NCI-H1694 treated with DMSO at 0.1 percent for 48 hours (cell line): ENCODE data around the gene CMTM4.
"Not testable (repeated sequence)": the region's sequence is repeated elsewhere in the genome, so short reads cannot be mapped to it uniquely, and the experiment has no call there.

Source experiments
- DNase-seq: peaks from one replicate; lab custom pipeline; 2025; lab: John Stamatoyannopoulos, UW

CMTM4 gene

DNA sequence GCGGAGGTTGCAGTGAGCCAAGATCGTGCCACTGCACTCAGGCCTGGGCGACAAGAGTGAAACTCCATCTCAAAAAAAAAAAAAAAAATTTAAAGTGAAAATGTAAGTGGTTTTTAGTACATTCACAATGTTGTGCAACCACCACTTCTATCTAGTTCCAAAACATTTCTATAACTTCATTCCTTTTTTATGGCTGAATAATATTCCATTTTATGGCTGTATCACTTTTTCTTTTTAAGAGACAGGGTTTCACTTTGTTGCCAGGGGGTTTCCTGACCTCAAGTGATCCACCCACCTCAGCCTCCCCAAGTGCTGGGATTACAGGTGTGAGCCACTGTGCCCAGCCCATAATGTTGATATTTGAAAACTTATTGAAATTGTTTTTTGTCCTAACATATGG, 103.7 kb downstream of the CMTM4 start:
- DNase-seq, result no peak

DNA sequence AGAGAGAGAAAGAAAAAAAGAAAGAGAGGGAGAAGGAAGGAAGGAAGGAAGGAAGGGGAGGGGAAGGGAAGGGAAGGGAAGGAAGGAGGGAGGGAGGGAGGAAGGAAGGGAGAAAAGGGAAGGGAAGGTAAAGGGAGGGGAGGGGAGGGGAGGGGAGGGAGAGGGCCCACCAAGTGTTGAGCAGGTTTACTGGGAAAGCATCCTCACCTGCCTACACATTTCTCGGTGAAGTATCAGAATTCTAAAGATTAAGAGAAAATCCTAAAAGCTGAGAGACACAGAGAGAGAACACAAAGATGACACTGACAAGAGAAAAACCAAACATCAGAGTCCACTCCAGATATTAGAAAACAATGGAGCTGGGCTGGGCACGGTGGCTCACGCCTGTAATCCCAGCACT, 104.3 kb downstream of the CMTM4 start:
- no peak for DNase-seq

DNA sequence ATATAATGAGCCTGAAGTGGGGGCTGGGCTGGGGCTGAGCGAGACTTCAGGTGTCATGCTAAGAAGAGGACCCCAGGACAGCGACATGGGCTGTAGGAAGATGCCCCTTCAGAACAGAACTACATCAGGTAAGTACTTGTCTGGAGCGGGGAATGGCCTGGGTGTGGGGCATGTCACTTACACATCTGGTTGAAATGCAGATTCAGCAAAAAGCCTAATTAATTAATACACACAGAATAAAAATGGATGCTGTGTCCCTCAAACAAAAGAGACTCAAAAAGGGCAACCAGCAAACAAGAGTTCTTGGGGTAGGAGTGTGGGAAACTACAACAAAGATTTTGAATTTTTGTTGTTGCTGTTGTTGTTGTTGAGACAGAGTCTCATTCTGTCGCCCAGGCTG, 105.5 kb downstream of the CMTM4 start:
- DNase-seq, result no peak

DNA sequence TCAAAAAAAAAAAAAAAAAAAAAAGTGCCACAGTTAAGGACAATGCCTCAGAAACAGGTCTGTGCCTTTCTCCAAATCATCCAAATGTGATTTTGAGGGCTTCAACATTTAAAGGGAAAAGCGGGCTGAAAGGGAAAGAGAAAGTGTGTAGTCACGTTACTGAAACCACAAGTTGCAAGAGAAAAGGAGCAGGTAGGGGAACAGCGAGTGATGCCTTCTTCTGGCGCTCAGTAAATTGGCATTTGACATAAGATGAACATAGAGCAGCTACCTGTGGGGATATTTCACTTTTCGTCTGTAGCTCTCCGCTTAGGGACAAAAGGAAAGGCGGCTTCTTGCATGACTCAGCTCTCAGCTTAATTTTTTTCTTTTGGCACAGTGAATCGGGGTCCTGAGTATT, 106.2 kb downstream of the CMTM4 start:
- DNase-seq, result no peak

DNA sequence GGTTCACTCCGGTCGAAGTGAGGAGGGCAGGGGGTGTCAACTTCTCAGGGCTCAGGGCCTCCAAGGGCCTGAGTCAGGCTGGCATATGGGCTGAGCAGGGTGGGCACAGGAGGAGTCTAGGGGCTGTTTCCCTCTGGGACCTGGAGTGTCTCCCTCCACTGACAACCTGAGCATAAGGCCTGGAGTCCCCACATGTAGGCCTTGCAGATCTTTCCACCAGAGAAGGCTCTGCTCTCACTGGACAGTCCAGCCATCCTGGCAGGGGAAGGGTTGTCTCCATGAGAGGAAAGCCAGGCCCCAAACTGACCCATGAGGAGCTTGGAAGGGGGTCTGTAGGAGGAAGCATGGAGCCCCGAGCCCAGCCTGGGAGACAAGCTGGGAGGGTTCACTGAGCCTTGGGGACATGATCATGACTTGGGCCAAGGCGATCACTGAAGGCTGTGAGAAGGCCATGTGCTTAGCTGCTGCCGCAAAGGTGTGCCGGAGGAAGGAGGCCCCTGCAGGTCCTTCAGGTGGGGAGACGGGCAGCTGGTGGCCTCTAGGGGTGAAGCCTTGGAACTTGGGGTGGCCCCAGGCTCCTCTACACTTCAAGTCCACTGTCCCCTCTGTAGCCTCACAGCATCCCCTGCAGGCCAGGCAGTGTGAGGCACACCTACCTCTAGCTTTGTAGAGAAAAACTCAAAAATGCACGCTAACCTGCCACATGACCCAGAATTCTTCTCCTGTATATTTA, 107.4 kb downstream of the CMTM4 start:
- no peak for DNase-seq

DNA sequence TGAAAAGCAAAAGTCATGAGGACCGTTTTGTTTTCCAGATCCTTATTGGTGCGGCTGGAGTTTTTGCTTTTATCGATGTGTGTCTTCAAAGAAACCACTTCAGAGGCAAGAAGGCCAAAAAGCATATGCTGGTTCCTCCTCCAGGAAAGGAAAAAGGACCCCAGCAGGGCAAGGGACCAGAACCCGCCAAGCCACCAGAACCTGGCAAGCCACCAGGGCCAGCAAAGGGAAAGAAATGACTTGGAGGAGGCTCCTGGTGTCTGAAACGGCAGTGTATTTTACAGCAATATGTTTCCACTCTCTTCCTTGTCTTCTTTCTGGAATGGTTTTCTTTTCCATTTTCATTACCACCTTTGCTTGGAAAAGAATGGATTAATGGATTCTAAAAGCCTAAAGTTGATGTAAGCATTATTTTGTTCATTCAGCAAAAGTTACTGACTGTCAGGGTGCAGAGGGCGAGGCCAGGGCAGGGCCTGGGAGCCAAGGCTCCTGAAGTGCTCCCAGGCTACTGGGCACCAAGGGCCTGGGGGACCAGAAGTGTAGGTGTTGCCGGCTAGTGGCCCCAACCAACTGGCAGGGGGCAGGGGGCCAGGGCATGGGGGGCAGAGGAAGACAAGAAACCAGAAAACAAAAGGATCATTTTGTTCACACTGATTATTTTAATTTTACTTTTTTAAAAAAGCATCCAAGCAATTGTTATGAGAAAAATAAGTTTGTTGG, 108.5 kb downstream of the CMTM4 start:
- no peak for DNase-seq

DNA sequence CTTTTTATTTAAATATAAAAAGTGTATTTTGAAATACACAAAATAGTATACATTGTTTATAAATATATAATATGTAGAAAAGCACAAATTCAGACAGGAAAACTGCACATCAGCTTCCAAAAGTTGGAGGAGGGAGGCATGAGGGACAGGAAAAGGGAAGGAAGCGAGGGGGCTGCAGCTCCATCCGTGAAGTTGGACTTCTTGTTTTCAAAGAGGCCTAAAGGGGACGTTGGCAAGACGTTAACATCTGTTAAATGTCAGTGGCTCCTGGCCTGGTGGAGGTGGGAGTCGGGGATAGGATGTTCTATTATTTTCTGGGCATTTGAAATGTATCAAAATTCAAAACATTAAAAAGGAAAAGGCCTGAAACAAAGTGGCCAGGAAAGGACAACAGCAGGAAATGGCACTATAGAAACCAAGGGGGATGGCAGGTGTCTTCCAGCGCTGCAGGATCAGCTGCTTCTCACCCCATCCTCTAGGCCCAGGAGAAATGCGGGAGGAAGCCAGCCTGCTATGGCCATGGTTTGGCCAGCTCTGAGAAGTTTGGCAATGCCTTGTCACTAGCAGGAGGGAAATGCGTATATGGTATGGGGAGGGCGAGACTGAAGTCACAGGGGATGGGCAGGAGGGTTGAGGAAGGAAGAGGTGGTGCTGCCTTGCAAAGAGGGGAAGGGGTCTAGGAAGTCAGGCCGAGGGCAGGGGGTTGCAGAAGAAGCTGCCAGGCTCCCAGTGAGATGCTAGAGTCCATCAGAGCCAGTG, 110.9 kb downstream of the CMTM4 start:
- DNase-seq, result no peak

DNA sequence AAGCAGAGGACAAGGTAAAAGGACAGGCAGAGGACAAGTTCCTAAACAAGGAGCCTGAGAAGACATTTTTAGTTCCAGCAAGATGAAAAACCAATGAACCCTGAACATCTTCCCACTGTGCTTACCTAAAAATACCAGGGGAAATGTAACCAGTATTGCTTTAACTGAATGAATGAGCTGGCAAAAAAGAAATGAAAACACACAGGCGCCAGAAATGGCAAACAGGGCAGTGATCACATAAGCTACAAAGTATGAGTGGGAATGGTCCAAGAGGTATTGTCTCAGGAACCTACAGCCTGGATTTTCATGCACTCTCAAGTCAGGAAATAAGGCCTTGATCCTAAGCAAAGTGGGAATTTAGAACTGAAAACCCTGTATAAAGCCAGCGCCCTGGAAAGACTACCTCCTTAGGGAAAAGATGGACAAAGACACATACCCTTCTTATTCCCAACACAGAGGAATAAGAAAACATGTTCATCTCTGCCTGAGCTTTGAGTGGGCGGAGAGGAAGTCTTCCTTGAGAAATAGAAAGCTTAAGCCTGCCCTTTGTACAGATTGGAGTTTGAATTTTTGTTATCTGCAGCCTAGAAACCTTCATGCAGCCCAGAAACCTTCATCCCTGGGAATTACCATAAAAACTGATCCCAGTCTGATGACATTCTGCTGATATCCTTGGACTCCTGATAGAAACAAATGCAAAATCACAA, 115.1 kb downstream of the CMTM4 start:
- DNase-seq, result no peak

DNA sequence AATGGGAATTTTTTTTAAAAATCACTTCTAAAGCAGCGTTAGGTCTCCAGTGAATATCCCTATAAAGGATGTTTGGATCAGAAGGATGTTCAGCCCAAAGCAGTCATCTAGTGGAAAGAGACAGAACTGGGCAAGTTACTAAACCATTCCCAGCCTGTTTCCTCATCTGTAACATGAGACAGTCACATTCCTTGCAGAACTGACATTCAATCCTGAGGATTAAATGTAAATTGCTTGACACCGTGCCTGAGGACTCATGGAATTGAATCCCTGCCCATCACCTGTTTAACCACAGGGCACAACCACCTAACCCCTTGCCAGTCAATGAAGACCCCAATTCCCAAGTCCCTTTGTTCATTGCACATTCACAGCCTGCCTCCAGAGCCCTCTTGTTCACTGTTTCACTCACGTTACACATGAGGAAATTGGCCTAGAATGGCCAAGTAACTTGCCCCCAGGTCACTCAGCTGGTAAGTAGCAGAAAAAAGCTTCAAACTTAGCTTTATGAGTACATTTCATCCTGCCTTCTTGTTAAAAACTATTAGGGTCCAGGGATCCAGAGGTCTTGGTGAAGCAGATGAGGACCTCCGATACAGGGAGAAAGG, 115.8 kb downstream of the CMTM4 start:
- DNase-seq, result no peak

DNA sequence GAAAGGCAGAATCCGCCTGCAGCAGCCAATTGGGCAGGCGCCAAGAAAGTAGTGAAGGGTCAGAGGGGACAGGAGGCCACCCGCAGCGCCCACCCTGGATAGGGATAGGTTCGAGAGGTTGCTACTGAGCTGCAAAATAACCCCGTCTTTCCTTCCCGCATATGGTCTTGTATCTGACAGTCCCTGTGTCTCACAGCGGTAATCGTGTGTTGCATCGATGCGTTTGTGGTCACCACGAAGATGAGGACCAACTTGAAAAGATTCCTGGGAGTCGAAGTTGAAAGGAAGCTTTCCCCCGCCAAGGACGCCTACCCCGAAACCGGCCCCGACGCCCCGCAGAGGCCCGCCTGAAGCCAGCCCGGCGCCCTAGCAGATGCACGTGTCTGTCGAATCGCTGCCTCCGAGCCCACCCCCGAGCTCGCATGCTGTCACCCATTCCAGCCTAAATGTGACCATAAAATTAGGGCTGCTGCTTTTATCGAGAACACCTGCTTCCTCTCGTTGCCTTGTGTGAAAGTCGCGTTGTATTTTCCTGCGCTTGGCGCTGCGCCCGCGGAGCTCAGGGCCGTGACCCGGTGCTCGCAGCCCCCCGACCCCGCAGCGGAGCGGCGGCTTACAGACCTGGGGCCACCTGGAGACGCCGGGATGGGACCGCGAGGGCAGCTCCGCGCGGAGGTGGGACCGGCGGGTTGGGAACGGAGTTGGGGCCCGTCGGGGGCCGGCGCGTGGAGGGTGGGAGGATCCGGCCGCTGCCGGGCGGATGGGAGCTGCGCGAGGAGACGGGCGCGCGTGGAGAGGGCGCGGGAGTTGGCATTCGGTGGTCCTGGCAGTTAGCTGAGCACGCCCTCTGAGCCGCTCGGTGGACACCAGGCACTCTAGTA, 117.7 kb downstream of the CMTM4 start, which contains the start of gene CMTM2:
TSS of gene CMTM2 (plus strand) at position 813 of the 881 bp plus-strand sequence. CDS start 145 bp downstream, outside the sequence.
- DNase-seq, result no peak

DNA sequence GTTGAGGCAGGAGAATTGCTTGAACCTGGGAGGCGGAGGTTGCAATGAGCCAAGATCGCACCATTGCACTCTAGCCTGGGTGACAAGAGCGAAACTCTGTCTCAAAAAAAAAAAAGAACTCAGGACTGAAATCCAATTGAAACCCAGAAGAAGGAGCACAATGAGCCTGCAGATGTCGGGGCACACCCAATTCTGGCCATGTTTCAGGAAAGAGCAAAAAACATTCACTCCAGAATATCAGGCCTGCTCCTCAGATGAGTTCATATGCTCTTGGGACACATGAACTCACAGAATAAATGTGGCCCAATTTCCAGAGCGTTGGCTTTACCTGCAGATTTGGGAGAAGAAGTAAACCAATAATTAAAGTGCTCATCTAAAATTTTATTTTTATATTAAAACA, 120.2 kb downstream of the CMTM4 start:
- no peak for DNase-seq

DNA sequence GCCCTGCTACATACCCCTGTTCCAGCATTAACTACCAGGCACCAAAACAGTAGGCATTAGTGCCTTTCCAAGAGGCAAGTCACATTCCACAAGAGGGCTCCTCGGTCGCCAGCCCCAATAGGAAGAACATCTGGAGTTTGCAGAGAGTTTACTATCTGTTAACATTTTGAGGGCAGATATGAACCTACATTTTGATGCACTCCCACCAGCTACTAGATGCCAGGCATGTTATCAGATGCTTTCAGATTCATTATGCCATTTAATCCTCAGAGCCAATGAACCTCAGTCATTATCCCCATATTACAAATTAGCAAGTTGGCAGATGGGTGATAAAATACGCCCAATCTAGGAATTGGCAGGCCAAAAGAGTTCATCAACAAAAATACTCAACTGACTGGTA, 121.5 kb downstream of the CMTM4 start:
- DNase-seq, result no peak

DNA sequence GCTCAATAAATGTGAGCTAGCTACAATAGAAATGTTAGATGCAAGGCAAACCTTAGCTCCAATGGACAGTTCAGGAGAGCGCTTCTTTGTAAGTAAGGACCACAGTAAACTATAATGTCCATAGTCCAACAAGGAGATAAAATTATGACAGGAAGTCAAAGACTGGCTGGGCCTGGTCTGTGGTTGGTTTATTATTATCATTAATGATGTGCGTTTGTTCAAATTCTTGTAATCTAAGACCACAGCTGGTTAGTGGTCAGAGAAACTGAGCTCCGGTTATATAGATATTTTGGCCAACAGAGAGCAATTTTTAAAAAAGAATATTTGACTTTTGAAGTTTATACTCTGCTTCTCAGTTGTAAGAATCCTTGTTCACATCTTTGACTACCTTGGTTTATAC, 122.0 kb downstream of the CMTM4 start:
- DNase-seq, result no peak

DNA sequence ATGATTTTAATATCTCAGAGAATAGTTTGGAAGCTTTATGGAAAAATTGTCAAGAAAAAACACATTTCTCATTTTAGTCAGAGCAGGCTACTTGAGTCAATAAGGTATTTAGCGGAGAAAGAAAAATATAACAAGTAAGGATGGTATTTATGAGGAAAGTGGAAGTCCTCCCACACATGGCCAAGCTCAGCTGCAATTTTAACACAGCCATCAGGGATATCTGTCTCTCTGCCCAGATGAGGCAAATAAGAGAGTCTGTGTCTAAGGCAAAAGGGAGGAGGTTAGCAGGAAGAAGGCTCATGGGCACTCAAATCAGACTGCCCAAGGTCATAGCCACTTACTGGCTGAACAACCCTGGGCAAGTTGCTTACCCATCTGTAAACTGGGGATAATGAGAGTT, 122.5 kb downstream of the CMTM4 start:
- no peak for DNase-seq

DNA sequence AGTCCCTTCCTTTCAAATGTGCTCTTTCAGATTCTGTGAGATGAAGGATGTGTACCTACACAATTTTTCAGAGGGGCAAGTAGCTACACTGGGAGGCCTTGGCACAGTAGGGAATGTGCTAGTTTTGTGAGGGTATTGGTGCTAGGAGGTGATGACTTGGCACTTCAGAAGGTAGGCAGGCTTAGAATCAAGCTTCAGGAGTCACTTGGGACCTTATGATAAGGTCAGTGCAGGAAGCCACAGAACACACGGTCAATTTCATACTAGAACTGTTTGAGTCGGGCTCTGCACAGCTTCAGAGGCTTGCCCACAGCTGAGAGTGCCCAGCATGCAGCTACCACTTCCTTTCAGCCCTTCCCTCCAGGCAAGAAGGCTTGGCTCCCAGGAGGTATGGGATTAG, 124.2 kb downstream of the CMTM4 start:
- DNase-seq, result no peak

DNA sequence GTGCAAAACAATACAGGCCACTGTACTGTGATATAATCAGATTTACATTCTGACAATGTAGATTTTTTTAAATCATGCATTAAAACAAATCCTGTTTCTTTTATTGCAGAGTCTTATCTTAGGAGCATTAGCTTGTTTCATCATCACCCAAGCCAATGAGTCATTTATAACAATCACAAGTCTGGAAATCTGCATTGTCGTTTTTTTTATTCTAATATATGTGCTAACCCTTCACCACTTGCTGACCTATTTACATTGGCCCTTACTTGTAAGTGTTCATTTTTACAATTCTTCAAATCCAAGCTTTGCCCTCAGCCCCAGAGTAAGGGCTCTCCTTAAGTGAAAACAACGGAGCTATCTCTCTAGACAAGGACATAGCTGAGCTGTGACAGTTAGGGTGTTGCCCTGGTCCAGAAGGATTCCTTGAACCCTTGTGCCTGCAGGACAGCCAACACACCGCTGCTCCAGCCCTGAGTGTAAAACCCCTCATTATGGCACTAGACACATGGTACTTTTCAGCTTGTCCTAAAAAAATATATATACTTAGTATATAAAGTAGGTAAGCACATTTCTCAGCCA, 126.6 kb downstream of the CMTM4 start:
- DNase-seq, result no peak

DNA sequence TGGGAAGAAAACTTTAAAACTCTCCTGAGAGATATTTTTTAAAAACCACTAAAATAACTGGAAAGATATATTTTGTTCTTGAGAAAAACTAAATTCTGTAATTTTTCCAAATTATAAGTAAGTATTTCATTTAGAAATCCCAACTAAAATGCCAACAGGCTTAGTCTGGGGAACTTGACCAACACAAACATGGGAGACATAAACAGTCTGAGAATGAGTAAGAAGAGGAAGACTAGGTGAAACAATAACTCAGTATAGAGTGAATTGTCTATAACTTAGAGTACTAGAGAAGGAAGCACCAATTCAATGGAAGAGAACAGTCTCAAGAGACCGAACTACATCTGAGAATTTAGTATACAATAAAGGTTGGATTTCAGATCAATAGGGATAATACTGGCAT, 127.4 kb downstream of the CMTM4 start:
- no peak for DNase-seq

DNA sequence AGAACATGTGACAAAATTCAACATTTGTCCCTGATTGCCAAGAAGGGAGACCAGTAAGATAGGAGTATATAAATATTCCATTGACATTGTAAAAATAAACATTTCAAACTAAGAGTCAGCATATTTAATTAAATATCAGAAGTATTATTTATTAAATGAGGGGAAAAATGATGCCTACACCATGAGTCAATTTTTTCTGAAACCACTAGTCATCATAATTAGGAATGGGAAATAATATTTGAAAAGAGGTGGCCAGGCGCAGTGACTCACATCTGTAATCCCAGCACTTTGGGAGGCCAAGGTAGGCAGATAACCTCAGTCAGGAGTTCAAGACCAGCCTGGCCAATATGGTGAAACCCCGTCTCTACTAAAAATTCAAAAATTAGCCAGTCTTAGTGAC, 128.2 kb downstream of the CMTM4 start:
- no peak for DNase-seq

DNA sequence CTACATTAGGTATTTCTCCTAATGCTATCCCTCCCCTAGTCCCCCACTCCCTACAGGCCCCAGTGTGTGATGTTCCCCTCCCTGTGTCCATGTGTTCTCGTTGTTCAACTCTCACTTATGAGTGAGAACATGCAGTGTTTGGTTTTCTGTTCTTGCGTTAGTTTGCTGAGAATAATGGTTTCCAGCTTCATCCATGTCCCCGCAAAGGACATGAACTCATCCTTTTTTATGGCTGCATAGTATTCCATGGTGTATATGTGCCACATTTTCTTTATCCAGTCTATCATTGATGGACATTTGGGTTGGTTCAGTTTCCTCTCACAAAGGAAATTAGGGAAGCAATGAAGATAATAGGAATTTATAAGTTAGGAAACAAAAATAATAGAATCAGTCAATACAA, 129.3 kb downstream of the CMTM4 start:
- not testable (repeated sequence) for DNase-seq
